Fibroblast of the aortic adventitia (primary cell): Measurements from ENCODE around the gene MKRN3. TPM values are rescaled to one million over a fixed set of nuclear protein-coding genes. Genes with fewer than 3 reads are reported as not detected.
"Not testable (repeated sequence)": the region's sequence is repeated elsewhere in the genome, so short reads cannot be mapped to it uniquely, and the experiment has no call there.

Experiments
- DNase-seq: peaks from one replicate; pipeline ENCODE4 v3.0.0-alpha.2; 2010; ENCODE audit warnings: low read depth
- H3K4me3 ChIP-seq: 2 replicates; pipeline ENCODE4 v1.5.1; 2011; ENCODE audit warnings: low read depth, mild to moderate bottlenecking, control low read depth, low read length, moderate library complexity
- CTCF ChIP-seq: IDR thresholded peaks from 2 replicates; pipeline ENCODE4 v1.5.1; 2011; ENCODE audit warnings: mild to moderate bottlenecking, low read length, control low read depth, inconsistent platforms; ENCODE audit not compliant: insufficient read depth
- total RNA-seq: library from RNA; depleted of rRNA; stranded (reverse); fragments of >200 nt; gene quantifications from 2 replicates; pipeline ENCODE4 v1.2.3, GENCODE V29; 2012; ENCODE audit warnings: low replicate concordance

MKRN3 gene
- total RNA-seq, 1 donor = 0.45 TPM

GRCh38 chr15:23576061-23576460 lies 10.6 kb downstream of the MKRN3 start:
- TF ChIP-seq CTCF = no peak
- no peak for DNase-seq

GRCh38 chr15:23578521-23579150 lies 13.2 kb downstream of the MKRN3 start:
- TF ChIP-seq CTCF = no peak
- DNase-seq = no peak

More at GRCh38 chr15:23576061-23576460, 10.6 kb downstream of the MKRN3 start:
- no peak overlapping the region for H3K4me3 ChIP-seq

GRCh38 chr15:23588268-23588667 lies 22.8 kb downstream of the MKRN3 start:
- no peak overlapping the region for H3K4me3 ChIP-seq
- no peak for TF ChIP-seq CTCF
- DNase-seq = no peak

More at GRCh38 chr15:23578521-23579150, 13.2 kb downstream of the MKRN3 start:
- H3K4me3 ChIP-seq = no peak overlapping the region

GRCh38 chr15:23589012-23589411 lies 23.5 kb downstream of the MKRN3 start:
- DNase-seq = no peak
- TF ChIP-seq CTCF = no peak
- H3K4me3 ChIP-seq = no peak overlapping the region

- H3K4me3 ChIP-seq = no peak overlapping the region
- no peak for TF ChIP-seq CTCF
- DNase-seq = no peak
These were observed 28.8 kb downstream of the MKRN3 start for GRCh38 chr15:23594252-23594770.

- TF ChIP-seq CTCF = no peak
- H3K4me3 ChIP-seq = no peak overlapping the region
- DNase-seq = no peak
These were observed 29.9 kb downstream of the MKRN3 start for GRCh38 chr15:23595368-23595767.

- no peak for TF ChIP-seq CTCF
- no peak overlapping the region for H3K4me3 ChIP-seq
- DNase-seq = no peak
These were observed 31.3 kb downstream of the MKRN3 start for GRCh38 chr15:23596736-23597135.

GRCh38 chr15:23597278-23597677 lies 31.8 kb downstream of the MKRN3 start:
- not testable (repeated sequence) for DNase-seq, H3K4me3 ChIP-seq
